Activated CD4-positive, alpha-beta T cell treated with anti-CD3 and anti-CD28 coated beads, Interleukin-2, amount 50 U/mL, for 48 hours (primary cell): Measurements from ENCODE around the gene HSD17B8.

Experiments
- DNase-seq, 2 experiments: peaks; one replicate each; pipeline ENCODE4 v3.0.0-alpha.2; 2020

Gene HSD17B8

GRCh38 chr6:33192671-33193602, 11.5 kb upstream of the HSD17B8 start:
- DNase-seq = peak in 1 of 2 experiments; percentile 30

DNA sequence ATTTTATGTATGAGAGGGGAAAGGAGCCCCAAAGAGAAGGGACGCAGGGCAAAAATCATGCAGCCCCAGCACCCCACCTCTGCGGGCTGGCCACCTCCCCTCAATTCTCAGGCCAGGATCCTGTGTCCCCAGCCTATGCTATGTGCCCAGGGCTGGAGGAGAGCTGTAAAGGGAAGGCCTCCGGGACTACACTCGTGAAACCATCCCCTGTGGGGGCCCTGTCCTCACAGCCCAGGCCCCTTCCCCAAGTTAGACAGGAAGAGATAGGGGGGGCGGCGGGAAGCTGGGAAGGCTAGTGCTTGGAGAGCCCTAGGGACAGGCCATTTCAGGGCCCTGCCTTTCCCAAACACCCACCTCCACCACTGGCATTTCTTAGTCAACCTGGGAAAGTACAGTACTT, 10.8 kb upstream of the HSD17B8 start:
- no peak for DNase-seq

GRCh38 chr6:33194431-33194979, 9.9 kb upstream of the HSD17B8 start:
- DNase-seq = no peak

DNA sequence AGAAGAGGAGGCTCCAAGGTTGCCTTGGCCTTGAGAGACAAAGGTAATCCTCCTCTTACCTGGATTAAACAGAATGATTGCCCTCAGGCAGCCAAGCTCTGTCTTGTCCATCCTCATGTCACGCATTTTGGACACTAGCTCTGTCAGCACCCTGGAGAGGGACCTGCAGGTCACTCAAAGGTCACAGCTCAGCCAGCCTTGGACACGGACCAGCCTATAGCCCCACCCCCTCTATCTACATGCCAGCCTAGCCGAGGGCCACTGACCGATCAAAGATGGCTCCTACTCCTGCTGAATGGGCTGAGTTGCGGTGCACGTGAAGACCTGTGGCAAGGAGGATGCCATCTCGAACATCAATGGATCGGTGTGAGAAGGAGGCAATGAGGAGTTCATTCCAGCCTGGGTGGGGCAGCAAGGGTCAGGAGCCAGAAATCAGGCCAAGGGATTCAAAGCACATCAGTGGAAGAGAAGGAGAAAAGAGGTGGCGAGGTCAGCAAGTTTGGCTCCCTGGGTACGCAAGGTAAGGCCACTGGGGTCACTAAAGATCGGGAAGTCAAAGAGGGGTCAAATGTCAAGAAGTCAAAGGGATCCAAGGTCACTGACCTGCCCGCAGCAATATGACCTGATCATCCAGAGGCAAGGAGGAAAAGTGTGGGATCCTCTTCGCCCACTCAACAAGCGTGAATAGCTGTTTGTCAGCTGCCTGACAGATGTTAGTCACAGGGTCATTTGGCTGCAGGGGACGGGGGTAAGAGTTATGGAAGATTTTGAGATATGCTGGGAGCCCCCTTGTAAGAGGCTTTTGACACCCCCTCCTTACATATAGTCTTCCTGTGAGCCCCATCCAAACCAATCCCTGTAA, 8.9 kb upstream of the HSD17B8 start:
- no peak for DNase-seq

GRCh38 chr6:33197431-33198048, 6.9 kb upstream of the HSD17B8 start:
- peak in 1 of 2 experiments; percentile 30 for DNase-seq

GRCh38 chr6:33198159-33198852, 6.1 kb upstream of the HSD17B8 start:
- no peak for DNase-seq

DNA sequence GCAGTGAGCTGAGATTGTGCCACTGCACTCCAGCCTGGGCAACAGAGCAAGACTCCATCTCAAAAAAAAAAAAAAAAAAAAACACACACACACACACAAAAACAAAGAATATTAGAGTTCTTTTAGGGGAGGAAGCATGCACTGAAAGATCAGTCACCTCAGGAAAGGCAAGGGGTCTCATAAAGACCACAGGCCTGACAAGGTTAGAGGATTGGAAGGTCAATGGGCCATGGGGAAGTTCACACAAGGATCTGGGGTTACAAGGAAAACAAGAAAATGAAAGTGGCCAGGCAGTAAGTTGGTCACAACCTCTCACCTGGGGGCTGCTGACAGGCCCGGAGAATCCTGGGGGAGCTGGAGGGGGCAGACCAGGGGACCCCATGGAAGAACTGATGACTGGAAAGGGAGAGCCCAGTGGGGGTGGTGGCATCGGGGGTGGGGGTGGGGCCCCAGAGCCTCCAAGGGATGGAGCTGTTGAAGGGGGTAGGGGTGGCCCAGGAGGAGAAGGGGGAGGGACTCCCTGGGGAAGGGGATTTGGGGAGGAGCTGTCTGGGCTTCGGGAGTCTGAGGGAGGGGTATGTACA, 5.5 kb upstream of the HSD17B8 start:
- no peak for DNase-seq

DNA sequence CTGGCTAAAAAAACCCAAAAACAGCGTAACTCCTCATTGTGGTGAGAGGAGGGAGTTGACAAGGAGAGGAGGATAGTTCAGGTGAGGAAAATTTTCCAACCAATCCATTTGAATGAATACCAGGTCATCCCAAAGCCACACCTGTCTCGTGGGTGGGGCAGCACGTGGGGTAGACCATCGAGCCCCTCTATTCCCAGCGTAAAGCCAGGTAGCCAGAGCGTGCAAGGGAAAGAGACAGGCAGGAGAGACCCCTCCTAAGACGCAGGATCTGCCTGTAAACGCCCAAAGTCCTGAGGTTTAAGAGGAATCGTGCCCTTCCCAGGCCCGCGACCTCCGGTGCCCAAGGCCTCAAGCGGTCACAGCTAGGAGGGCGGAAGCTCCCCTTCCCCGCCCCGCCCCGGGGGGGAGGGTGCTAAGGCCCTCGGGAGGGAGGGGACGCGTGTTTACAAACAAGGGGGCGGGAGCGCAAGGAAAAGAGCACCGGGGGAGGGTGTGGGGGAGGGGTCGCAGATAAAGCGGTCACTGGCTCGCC, 4.7 kb upstream of the HSD17B8 start:
- DNase-seq = peak; percentile 80 to 85

DNA sequence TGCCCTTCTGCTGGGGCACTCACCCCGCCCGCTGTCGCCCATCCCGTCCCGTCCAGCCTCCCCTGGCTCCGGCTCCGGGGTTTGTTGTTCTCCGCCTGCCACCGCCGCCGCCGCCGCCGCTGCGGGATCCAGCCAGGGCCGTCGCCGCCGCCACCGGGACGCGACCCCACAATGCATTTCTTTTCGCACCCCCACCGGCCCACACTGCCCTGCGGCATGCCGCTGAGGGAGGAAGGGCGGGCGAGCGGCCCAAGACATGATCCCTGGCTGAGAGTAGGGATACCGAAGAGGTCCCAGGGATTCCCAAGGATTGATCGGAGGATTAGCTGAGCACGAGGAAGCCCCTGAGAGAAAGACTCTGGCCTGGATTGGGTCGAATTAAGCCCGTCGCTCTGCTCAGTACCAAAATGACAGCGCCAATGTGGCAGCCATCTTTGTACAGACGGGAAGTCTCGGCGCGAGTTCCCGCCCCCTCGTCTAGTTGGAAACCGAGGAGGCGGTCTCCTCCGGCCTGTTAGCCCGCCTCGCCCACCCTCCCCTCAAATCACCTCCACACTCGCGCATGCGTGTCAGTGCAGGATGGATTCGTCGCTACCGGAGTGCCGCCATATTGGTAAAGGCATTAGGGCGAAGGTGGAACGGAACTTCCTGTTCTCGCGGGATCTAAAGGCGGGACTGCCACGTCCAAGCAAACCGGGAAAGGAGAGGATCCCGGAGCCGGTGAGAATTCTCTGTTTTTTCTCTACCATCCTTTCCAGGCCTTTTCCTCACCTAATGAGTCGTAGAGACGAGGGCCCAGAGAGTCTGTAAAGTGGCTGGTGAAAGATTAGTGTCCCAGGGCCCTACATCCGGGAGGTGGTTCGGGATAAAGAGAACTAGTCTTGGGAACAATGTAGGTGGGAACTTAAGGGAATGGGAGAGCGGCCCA, 4.0 kb upstream of the HSD17B8 start, which contains the start of the genes RXRB and SLC39A7:
TSS of gene RXRB (minus strand) at position 447 of the 928 bp plus-strand sequence. CDS start at position 258, 189 bp downstream.
TSS of gene SLC39A7 (plus strand) at position 649 of the 928 bp plus-strand sequence. CDS start 379 bp downstream, outside the sequence.
- DNase-seq = peak; percentile 99

DNA sequence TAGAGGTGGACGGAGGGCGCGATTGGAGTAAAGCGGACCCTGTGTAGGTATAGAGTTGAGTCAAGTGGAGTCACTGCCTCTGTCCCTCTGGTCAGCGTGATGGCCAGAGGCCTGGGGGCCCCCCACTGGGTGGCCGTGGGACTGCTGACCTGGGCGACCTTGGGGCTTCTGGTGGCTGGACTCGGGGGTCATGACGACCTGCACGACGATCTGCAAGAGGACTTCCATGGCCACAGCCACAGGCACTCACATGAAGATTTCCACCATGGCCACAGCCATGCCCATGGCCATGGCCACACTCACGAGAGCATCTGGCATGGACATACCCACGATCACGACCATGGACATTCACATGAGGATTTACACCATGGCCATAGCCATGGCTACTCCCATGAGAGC, 3.3 kb upstream of the HSD17B8 start:
- no peak for DNase-seq

DNA sequence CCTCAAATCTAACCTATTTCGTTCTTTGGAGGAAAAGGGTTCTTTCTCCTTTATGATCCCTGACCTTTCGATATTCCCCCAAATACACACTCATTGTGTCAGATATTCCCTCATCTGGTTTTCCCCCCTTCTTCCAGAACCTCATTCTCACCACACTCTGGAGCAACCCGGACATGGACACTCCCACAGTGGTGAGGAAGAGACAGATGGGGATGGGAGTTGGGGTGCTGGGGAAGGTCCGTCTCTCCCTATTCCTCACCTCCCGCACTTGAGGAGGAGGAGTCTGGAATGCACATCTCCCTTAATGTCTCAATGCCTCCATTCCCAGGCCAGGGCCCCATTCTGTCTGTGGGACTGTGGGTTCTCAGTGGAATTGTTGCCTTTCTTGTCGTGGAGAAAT, 2.5 kb upstream of the HSD17B8 start:
- no peak for DNase-seq

- DNase-seq = no peak
Observed at GRCh38 chr6:33202799-33203198, 1.7 kb upstream of the HSD17B8 start.

DNA sequence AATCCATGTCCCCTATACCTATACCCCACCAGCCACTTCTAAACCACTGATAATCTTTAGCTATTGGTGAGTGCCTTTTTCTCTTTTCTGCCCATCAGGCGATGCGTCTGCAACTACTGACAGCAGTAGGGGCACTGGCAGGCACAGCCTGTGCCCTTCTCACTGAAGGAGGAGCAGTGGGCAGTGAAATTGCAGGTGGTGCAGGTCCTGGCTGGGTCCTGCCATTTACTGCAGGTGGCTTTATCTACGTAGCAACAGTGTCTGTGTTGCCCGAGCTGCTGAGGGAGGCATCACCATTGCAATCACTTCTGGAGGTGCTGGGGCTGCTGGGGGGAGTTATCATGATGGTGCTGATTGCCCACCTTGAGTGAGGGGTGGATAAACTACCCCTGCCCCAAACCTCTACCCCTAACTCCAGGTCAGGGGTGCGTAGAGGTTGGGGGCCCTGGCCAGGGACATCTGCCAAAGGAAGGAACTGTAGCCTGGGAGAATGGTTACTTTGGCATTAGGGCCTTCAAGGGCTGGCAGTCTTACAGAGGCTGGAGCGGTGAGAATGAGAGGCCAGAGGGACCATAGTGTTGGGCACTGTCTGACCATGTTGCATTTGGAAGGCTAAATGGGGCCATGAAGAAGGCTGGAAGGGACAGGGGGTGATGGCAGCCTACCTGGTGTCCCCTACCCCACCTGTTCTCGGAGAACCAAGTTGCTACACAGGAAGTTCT, 851 bp upstream of the HSD17B8 start:
- no peak for DNase-seq

- DNase-seq = no peak
Observed at GRCh38 chr6:33204165-33204414, 365 bp upstream of the HSD17B8 start.

GRCh38 chr6:33205191-33206026, 954 bp downstream of the HSD17B8 start:
- peak; percentile 66 to 76 for DNase-seq

GRCh38 chr6:33206027-33206863, 1.8 kb downstream of the HSD17B8 start:
- peak in 1 of 2 experiments; percentile 39 for DNase-seq

DNA sequence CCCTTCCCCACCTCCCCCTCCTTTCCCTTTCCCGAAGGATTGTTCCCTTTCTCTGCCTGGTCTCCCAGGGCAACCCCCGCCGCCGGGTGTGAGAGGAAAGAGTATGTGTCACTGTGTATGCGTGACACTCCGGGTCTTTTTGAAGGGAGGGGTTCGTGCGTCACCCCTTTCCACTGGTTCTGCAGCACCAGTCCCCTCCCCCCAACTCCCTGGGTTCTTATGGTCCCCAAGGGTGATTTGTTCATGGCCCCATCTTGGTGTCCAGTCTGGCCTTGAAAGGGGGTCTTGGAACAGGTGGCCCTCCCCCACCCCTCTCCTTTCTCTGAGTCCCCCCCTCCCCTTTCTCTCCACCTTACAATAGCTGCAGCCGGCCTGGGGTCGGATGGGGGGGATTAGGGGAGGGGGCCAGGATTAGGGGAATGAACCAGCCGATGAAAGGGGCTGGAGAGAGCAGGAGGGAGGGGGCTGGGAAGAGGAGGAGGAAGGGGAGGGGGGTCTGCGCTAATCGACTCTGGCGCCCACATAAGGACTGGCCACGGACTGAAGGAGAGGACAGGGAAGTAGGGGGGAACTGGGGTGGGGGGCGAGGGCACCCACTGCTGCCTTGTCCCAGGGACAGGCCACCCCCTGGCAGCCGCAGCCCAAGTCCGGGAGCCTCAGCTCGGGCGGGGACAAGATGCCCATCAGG, 2.6 kb downstream of the HSD17B8 start:
- peak in 1 of 2 experiments; percentile 22 for DNase-seq
